GOT3 (cell line): ENCODE results near the gene NOP16.

ENCODE experiments used
- DNase-seq: peaks from one replicate; lab custom pipeline; 2025; ENCODE audit warnings: mixed read lengths; lab: John Stamatoyannopoulos, UW

Gene NOP16, protein sequence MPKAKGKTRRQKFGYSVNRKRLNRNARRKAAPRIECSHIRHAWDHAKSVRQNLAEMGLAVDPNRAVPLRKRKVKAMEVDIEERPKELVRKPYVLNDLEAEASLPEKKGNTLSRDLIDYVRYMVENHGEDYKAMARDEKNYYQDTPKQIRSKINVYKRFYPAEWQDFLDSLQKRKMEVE

DNA sequence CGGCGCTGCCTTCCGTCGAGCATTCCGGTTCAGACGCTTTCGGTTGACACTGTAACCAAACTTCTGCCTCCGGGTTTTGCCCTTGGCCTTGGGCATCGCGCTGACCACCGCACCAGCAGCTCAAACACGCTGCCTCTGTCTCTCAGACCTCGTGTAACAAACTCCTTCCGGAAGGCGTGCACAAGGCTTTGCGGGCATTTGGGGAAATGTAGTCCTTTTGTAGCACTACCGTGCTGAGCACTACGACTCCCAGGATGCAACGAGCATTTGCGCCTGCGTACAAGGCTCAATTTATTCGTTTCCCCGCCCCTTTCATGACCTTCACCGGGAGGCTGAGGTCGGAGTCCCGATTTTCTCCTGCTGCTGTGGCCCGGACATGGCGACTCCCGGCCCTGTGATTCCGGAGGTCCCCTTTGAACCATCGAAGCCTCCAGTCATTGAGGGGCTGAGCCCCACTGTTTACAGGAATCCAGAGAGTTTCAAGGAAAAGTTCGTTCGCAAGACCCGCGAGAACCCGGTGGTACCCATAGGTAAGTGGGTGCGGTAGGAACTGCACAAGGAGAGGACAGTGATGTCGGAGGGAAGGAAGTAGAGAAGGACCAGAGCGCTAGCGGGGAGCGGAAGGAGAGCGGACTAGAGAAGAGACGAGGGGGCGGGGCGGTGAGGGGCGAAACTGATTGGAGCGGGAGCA lies at the start of gene NOP16, which contains the start of gene HIGD2A:
TSS of gene NOP16 (minus strand) at position 155 of the 691 bp plus-strand sequence. CDS start at position 96, 59 bp downstream.
TSS of gene HIGD2A (plus strand) at position 308 of the 691 bp plus-strand sequence. CDS start at position 377, 69 bp downstream.
- DNase-seq = peak; percentile 98

DNA sequence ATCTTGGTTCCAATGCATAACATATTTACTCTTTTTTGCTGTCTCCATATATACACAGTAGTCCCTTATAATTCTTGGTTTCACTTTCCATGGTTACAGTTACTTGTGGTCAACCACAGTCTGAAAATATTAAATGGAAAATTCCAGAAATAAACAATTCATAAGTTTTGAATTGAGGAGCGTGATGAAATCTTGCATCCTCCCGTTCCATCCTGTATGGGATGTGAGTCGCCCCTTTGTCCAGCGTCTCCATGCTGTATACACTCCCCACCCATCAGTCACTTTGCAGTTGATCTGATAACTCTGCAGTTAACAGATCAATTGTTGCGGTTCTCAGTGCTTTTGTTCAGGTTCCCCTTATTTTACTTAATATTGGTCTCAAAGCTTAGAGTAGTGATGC lies 48.3 kb upstream of the NOP16 start:
- DNase-seq = no peak

DNA sequence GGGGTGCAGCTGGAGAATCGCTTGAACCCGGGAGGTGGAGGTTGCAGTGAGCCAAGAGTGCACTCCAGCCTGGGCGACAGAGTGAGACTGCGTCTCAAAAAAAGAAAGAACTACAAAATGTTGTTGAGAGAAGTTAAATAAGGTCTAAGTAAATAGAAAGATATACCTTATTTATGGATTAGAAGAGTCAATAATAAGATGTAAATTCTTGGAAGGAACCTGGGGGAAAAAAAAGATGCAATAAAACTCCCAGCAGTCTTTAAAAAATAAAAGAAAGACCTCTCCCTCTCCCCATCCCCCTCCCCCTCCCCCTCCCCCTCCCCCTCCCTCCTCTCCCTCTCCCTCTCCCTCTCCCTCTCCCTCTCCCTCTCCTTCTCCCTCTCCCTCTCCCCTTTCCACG lies 44.3 kb upstream of the NOP16 start:
- no peak for DNase-seq

DNA sequence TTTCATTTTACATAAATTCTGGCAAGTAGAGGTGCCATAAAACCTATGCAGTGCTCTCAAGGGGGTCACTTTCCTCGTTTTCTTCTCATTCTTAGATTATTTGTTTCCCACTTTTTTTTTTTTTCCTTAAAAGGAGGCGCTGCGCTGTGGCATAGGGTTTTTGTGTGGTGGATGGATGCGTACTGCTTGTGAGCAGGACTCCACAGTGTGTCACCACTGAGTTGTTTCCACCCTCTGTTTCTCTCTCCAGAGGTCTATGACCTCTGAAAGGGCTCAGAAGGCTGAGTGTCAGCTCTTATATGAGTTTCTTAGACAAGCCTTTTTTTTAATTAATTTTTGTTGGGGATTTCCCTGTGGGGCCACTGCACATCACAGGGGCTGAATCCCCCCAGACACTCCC lies 41.6 kb upstream of the NOP16 start:
- DNase-seq = no peak

DNA sequence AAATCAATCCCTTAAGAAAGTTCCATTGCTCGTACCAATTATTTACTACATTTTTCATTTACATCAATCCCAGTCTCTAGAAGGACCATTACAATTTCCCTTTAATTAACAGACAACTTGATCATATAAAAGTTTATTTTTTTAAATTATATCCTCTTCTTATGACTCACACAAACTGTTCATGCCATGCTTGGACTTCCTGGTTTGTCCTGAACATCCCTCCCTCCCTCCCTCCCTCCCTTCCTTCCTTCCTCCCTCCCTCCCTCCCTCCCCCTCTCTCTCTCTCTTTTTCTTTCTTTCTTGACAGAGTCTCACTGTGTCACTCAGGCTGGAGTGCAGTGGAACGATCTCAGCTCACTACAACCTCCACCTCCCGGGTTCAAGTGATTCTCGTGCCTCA lies 39.6 kb upstream of the NOP16 start:
- DNase-seq = no peak

DNA sequence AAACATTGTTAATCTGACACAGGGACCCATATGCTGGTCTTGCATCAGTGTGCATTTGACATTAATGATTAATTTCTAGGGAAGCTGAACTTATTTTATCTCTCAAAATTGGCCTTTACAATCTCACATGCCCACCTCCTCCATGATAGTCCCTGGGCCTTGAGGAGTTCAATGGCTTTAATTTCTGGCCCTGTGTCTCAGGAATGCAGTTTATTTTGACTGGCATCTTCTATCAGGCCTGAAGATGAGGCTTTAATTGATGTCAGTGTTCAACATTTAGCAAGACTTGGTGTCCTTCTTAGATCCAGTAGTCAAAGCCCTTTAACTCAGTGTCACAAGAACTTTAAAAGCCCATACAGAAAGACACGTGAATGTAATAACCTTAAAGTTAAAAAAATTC lies 38.5 kb upstream of the NOP16 start:
- DNase-seq = no peak

DNA sequence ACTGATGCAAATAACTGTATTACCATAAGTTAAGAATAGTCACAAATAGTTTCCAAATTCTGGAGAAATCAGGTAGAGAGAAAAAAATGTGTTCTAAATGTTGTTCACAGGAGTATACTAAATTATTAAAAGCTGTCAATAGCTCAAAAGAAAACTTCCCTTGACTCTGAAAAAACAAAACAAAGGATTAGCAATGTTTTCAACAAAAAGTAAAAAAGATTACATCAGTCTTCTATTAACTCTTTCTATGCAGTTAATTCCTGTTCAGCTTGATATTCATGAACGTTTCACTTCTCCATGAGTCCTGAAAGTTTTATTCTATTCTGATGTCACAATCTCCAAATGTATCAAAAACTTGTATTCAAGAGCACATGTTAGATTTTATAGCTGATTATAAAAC lies 37.4 kb upstream of the NOP16 start:
- no peak for DNase-seq

DNA sequence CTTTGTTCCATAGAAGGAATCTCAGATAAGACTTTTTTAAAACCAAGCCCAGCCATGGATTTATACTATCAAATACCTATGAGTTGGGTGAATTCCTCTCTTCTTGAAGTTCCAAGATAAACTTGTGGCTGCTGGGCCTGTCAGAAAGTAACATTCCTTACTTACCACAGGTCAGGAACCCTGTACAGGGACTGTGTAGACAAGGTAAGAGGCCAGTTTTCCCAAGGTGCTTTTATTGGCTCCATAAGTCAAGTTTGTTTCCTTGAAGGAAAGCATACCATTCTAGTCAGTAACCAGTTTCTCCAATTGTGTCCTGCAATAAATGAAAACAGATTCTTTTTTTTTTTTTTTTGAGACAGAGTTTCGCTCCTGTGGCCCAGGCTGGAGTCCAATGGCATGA lies 36.7 kb upstream of the NOP16 start:
- no peak for DNase-seq

DNA sequence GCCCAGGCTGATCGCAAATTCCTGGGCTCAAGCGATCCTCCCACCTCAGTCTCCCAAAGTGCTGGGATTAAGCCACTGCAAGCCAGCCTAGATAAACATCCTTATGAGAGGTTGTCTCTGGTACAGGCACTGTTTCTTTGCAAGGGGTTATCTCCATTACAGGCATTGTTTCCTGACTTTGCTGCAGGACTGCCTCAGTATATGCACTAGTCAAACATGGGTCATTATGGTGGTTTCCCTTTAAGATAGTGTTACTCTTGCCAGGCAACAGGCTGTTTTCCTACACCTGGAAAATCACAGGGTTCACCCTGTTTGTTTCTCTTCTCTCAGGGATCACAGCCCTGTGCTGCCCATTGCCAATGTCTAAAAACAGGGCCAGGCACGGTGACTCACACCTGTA lies 35.8 kb upstream of the NOP16 start:
- no peak for DNase-seq

DNA sequence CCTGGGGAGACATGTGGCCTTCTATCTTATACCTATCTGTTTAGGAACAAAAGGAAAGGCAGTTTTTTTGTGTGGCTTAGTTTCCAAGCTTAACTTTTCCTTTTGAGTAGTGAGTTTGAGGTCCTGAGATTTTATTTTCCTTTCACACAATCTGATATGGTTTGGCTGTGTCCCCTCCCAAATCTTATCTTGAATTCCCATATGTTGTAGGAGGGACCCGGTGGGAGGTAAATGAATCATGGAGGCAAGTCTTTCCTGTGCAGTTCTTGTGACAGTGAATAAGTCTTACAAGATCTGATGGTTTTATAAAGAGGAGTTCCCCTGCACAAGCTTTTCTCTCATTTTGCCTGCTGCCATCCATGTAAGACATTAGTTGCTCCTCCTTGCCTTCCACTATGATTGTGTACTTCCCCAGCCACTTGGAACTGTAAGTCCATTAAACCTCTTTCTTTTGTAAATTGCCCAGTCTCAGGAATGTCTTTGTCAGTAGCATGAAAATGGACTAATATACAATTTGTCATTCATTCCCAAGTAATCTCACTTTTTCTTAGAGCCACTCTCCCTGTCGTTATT lies 32.7 kb upstream of the NOP16 start:
- DNase-seq = no peak

DNA sequence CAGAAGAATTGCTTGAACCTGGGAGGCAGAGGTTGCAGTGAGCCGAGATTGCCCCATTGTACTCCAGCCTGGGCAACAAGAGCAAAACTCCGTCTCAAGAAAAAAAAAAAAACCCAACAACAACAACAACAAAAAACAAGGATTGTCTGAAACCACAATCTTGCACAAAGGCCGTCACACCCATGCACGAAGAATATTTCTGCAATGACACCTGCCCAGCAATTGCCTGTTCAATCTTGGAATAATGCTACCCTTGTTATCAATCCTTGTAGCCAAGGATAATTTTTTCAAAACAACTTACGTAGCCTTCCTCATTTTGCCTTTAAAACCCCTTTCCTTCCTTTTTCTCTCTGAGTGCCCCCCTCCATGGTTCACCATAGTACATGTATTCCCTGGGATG lies 31.7 kb upstream of the NOP16 start:
- no peak for DNase-seq

DNA sequence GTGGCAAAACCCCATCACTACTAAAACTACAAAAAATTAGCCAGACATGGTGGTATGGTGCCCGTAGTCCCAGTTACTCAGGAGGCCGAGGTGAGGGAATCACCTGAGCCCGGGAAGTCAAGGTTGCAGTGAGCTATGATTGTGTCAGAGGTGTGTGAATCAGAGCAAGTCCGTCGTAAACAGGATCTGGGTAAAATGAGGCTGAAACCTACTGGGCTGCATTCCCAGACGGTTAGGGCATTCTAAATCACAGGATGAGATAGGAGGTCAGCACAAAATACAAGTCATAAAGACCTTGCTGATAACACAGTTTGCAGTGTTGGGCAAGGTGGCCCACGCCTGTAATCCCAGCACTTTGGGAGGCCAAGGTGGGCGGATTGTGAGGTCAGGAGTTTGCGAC lies 29.9 kb upstream of the NOP16 start:
- no peak for DNase-seq

DNA sequence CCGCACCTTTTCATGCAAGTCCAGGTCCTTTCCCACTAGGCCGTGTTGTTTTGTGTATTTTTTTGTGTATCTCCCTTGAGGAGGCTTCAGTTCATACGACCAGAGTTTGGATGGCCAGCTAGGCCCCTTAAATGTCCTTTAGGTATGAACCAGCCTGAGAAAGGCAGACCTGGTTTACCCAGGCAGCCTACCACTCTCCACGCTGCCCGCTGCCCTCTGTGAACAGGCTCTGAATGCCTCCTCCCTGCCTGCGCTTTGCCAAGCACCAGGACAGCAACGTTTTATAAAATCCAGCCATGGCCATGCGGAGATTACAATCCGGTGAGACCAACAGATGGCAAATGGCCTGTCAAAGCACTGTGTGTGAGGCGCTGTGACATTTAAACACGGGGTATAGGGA lies 28.6 kb upstream of the NOP16 start:
- no peak for DNase-seq

DNA sequence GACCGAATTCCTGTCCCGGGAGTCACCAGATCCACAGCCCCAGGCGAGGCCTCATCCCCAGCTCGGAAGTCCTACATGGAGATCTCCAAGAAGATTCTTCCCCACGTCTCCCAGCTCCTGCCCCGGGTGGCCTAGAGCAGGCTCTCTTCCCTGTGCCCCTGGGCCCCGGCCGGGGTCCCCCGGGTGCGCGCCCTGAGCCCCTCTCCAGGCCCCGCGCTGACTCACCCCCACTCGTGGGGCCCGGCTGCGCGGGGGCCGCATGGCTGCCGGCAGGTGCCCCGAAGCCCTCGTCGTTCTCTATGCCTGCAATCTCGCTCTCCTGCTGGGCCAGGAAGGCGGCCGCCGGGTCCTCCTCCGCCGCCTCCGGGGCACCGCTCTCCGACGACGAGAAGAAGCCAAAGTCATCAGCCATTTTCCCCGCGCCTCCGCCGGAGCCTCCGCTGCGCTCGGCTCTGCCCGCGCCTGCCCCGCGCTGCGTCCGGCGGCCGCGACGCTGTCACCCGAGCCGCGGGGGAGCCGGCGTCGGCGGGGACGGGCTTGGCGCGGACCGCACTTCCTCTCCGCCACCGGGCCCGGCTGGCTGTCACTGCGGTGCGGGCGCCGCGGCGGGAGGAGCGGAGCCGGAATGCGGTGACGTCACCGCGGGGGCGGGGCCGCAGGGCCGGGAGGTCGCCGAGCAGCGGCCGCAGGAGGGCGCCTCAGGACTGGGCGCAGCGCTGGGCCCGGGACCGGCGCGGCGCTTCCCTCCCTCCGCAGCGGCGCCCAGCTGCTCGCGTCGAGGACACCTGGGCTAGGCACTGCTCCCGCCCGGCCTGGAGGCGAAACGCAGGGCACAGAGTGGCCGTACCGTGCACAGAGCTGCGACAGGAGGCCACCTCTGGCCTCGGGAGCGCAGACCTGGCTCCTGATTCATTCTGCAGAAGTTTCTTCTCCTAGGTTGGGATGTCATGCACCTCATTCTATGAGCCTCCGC lies 27.8 kb upstream of the NOP16 start, which contains the start of gene CLTB:
TSS of gene CLTB (minus strand) at position 588 of the 973 bp plus-strand sequence. CDS start at position 412, 176 bp downstream.
- DNase-seq = peak; percentile 64

DNA sequence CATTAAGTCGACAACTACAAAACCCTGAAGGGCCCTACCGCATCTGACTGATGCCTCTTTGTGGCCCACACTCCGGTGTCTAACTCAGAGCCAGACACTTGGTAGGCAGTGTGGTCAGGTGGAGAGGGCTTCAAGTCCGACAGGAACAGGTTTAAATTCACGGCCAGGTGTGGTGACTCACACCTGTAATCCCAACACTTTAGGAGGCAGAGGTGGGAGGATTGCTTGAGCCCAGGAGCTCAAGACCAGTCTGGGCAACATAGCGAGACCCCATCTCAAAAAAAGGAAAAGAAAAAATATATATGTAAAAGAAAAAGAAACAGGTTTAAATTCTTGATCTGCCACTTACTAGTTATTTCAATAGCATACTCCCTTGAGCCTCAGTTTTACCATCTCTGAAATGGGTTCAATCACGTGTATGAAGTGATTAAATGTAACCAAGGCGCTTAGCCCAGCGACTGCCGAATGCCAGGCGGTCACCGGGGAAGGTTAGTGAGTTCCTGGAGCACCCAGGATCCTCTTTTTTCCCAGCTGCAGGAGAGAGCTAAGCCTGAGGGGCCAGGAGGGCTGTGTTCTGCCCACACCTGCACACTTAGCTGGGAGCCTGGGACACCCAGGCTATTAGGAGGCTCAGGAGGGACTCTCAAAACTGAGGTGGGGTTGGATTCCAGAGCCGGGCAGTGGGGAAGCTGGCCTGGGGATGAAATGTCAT lies 27.0 kb upstream of the NOP16 start:
- no peak for DNase-seq

DNA sequence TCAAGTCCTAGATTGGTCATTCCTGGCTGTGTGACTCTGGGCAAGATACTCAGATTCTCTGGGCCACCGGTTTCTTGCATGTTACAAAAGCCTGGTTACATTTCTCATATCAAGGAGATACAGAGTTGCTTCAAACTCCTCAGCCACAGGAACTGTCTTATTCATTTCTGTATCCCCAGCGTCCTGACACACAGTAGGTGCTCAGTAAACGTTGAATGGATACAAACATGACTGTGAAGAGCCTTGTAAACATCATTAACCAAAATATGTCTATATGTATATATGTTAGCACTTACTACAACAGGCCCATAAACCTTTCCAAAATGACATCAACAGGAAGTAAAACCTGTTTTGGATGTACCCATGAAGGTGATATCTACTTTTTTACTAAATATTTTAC lies 26.3 kb upstream of the NOP16 start:
- DNase-seq = no peak

DNA sequence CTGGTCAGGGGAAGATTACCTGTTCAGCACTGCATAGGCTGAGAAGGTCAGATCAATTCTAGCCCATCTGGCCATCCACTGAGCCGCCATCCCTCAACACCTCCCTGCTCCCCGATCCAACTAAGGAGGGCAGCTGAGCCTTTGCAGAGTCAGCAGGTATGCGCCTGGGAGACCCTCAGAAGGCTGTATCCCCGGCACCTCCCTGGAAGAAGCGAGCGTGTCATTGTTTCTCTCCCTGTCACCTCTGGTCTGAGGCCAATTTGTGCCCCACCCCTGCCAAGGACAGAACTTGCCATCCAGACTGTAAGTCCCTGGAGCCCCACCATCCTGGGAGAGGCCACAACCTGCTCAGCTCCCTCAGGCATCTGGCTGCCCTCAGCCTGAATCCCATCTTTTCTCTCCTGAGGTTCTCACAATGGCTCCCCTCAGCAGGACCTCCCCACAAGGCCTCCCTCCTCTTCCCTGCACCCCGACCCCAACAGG lies 25.4 kb upstream of the NOP16 start:
- DNase-seq = no peak

DNA sequence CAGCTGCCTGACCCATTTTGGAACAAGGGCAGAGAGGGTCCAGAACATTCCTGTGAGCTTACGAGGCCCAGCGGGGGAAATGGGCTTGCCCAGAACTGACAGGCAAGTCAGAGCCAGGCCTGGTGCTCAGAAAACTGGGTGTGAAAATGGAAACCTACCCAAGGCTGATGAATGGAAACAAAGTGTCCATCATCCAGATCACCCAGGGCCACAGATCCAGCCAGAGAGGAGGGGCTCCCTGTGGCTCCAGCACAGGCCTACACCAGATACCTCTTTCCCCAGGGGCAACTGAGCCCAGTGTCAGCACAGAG lies 24.8 kb upstream of the NOP16 start:
- no peak for DNase-seq

DNA sequence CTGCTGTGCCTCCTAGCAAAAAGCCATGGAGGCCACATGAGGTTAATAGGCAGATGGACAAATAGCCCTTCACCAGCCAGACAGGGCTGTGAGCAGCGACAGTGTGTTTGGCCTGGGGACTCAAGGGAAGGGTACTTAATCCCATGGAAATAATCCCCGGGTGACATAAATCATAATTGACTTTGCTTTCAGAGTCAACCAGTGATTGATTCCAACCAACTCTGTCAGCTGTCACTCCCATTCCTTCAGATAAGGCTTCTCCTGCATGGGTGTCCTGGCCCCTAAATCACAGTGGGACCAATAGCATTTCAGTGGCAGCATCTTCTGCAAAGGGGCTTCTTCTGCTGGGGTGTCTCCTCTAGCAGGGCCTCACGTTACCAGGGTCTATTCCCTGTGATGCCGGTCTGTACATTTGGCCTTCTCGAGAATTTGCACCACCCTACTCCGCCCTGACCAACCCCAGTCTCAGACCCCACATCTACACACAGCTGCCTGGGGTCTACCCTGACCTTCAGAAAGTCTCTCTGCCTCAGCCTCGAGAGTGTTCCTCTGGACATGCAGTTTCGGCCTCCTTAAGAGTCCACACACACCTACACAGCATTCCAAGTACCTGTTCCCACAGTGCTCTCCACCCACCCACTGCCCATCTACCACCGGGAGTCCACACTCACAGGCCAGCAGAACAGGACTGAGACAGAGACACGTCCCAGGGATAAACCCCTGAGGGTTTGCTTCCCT lies 24.3 kb upstream of the NOP16 start:
- no peak for DNase-seq

DNA sequence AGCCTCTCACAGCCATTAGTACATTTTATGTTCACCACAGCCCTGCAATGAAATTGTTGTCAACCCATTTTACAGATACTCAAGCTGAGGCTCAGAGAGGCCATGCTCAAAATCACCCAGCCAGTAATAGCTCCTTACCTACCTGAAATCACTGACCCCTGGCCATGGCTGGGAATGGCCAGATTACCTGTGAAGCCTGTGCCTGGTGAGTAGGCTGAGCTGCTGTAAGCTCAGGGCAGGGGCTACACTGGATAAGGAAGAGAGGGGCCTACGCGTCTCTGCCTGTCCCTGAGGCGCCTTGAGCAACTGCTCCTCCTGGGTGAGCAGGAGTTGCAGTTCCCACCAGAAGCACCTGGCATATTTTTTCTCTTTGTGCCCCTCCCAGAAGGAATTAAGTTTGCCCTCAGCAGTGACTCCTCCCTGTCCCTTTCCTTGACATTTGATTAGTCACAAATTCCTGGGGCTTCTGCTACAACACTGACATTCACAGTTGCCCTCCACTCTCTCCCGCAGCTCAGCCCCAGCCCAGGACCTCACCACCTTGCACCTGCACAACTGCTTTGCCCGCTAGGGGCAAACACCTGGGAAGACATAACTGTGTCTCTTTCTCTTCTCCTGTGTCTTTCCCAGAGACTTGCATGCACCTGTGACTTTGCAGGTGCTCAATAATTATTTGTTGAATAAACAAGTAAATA lies 22.2 kb upstream of the NOP16 start:
- no peak for DNase-seq
